SU-DHL-6 (cell line): Measurements from ENCODE around the gene SAMD14.

Source experiments
- CTCF ChIP-seq: fragments of 200-600 bp; sonication (generic); IDR thresholded peaks from one replicate; pipeline ENCODE4 v1.5.1; 2017; ENCODE audit warnings: antibody characterized with exemption, mild to moderate bottlenecking, low read length, moderate library complexity; ENCODE audit not compliant: insufficient read depth, poor library complexity, severe bottlenecking
- EZH2phosphoT487 ChIP-seq: fragments of 200-600 bp; sonication (generic), shearing (Covaris generic); conservative IDR thresholded peaks from 2 replicates; pipeline ENCODE4 v1.6.1; 2018; ENCODE audit warnings: mild to moderate bottlenecking, antibody characterized with exemption, low read length, moderate library complexity, mixed read lengths

GRCh38 chr17:50153650-50154575 is 24.0 kb upstream of the SAMD14 start:
- TF ChIP-seq CTCF = no peak
- no peak for TF ChIP-seq EZH2phosphoT487
